H9 (cell line): ENCODE data around the gene CCDC170. TPM values are rescaled to one million over a fixed set of nuclear protein-coding genes. Genes with fewer than 3 reads are reported as not detected.
A peak's percentile ranks its signal among the peaks of the same experiment; 100 is the strongest.

Source experiments
- DNase-seq: peaks from one replicate; pipeline ENCODE4 v3.0.0-alpha.2; 2017
- H2AFZ ChIP-seq: one replicate; pipeline ENCODE4 v1.6.1; 2013; ENCODE audit warnings: mild to moderate bottlenecking, low read length, control low read depth, moderate library complexity
- H2AK5ac ChIP-seq: 2 replicates; pipeline ENCODE4 v1.6.1; 2013; ENCODE audit warnings: low read length, control low read depth, mixed read lengths; ENCODE audit not compliant: insufficient read length
- H2BK120ac ChIP-seq: one replicate; pipeline ENCODE4 v1.6.1; 2013; ENCODE audit warnings: low read depth, mild to moderate bottlenecking, low read length, control low read depth, inconsistent platforms; ENCODE audit not compliant: poor library complexity, severe bottlenecking
- H2BK12ac ChIP-seq: 2 replicates; pipeline ENCODE4 v1.6.1; 2013; ENCODE audit warnings: low read length, control low read depth, mixed read lengths, low read depth; ENCODE audit not compliant: insufficient read length
- H2BK15ac ChIP-seq: 2 replicates; pipeline ENCODE4 v1.6.1; 2013; ENCODE audit warnings: low read depth, low read length, control low read depth
- H2BK20ac ChIP-seq: one replicate; pipeline ENCODE4 v1.6.1; 2013; ENCODE audit warnings: low read depth, mild to moderate bottlenecking, low read length, control low read depth, inconsistent platforms; ENCODE audit not compliant: poor library complexity, severe bottlenecking
- H2BK5ac ChIP-seq: 2 replicates; pipeline ENCODE4 v1.6.1; 2013; ENCODE audit warnings: low read length, control low read depth, mixed read lengths; ENCODE audit not compliant: insufficient read length
- H3K14ac ChIP-seq: 2 replicates; pipeline ENCODE4 v1.6.1; 2013; ENCODE audit warnings: low read length, control low read depth; ENCODE audit not compliant: insufficient read depth
- H3K18ac ChIP-seq: 2 replicates; pipeline ENCODE4 v1.6.1; 2013; ENCODE audit warnings: low read depth, mild to moderate bottlenecking, mixed read lengths, low read length, control low read depth; ENCODE audit not compliant: insufficient read length
- H3K23ac ChIP-seq: 2 replicates; pipeline ENCODE4 v1.6.1; 2013; ENCODE audit warnings: low read length, control low read depth, mixed read lengths, low read depth; ENCODE audit not compliant: insufficient read length
- H3K23me2 ChIP-seq: 2 replicates; pipeline ENCODE4 v1.6.1; 2013; ENCODE audit warnings: low read depth, mild to moderate bottlenecking, mixed read lengths, low read length, control low read depth; ENCODE audit not compliant: insufficient read length, poor library complexity, severe bottlenecking
- H3K27ac ChIP-seq: 2 replicates; pipeline ENCODE4 v1.5.1; 2013; ENCODE audit warnings: low read length, control low read depth, mixed read lengths, low read depth; ENCODE audit not compliant: insufficient read length
- H3K27me3 ChIP-seq: 2 replicates; pipeline ENCODE4 v1.6.1; 2013; ENCODE audit warnings: low read length, control low read depth, inconsistent platforms; ENCODE audit not compliant: insufficient read depth
- H3K4ac ChIP-seq: 2 replicates; pipeline ENCODE4 v1.6.1; 2013; ENCODE audit warnings: low read depth, mild to moderate bottlenecking, control low read depth, inconsistent platforms, low read length, moderate library complexity
- H3K4me1 ChIP-seq: 2 replicates; pipeline ENCODE4 v1.6.1; 2013; ENCODE audit warnings: low read length, control low read depth, inconsistent platforms; ENCODE audit not compliant: insufficient read depth
- H3K4me2 ChIP-seq: 2 replicates; pipeline ENCODE4 v1.6.1; 2013; ENCODE audit warnings: low read length, control low read depth, mixed read lengths; ENCODE audit not compliant: insufficient read length, insufficient read depth
- H3K56ac ChIP-seq: 2 replicates; pipeline ENCODE4 v1.6.1; 2013; ENCODE audit warnings: low read depth, mild to moderate bottlenecking, mixed read lengths, low read length, control low read depth; ENCODE audit not compliant: insufficient read length
- H3K79me1 ChIP-seq: 2 replicates; pipeline ENCODE4 v1.6.1; 2013; ENCODE audit warnings: low read depth, mild to moderate bottlenecking, moderate library complexity, low read length, control low read depth, inconsistent platforms; ENCODE audit not compliant: insufficient read depth, poor library complexity, severe bottlenecking
- H3K79me2 ChIP-seq: 2 replicates; pipeline ENCODE4 v1.6.1; 2013; ENCODE audit warnings: low read length, control low read depth, inconsistent platforms; ENCODE audit not compliant: insufficient read depth
- H3K9ac ChIP-seq: 2 replicates; pipeline ENCODE4 v1.6.1; 2013; ENCODE audit warnings: low read length, control low read depth, mixed read lengths; ENCODE audit not compliant: insufficient read length; ENCODE audit errors: extremely low read depth
- H3K9me3 ChIP-seq: one replicate; pipeline ENCODE4 v1.6.1; 2013; ENCODE audit warnings: low read depth, low read length, inconsistent platforms; ENCODE audit not compliant: control insufficient read depth
- H3T11ph ChIP-seq: one replicate; pipeline ENCODE4 v1.6.1; 2013; ENCODE audit warnings: mild to moderate bottlenecking, low read length, control low read depth, inconsistent platforms
- H4K20me1 ChIP-seq: one replicate; pipeline ENCODE4 v1.6.1; 2013; ENCODE audit not compliant: control insufficient read depth, insufficient read length, insufficient read depth
- H4K5ac ChIP-seq: 2 replicates; pipeline ENCODE4 v1.6.1; 2013; ENCODE audit warnings: low read depth, mild to moderate bottlenecking, mixed read lengths, low read length, control low read depth; ENCODE audit not compliant: insufficient read length
- H4K8ac ChIP-seq: replicated peaks from 2 replicates; pipeline ENCODE4 v1.6.1; 2013; ENCODE audit warnings: low read length, control low read depth, mixed read lengths, low read depth; ENCODE audit not compliant: insufficient read length
- H4K91ac ChIP-seq: 2 replicates; pipeline ENCODE4 v1.6.1; 2013; ENCODE audit warnings: low read depth, mild to moderate bottlenecking, moderate library complexity, mixed read lengths, low read length, control low read depth; ENCODE audit not compliant: insufficient read length
- H3K27ac Mint-ChIP-seq, 3 experiments: 2 replicates in 2 of 3; 3 replicates in 1 of 3; pipeline ENCODE4 v1.8.0; 2020 to 2021; ENCODE audit warnings: mixed read lengths in 3 of 3, mild to moderate bottlenecking in 1 of 3, moderate library complexity in 1 of 3
- H3K27me3 Mint-ChIP-seq: 2 replicates; pipeline ENCODE4 v1.8.0; 2021; ENCODE audit warnings: low read depth, mild to moderate bottlenecking, moderate library complexity, mixed read lengths
- H3K36me3 Mint-ChIP-seq, 3 experiments: 2 replicates in 2 of 3; 3 replicates in 1 of 3; pipeline ENCODE4 v1.8.0; 2020 to 2021; ENCODE audit warnings: low read depth in 3 of 3, mixed read lengths in 3 of 3; ENCODE audit not compliant: insufficient read depth in 1 of 3
- H3K4me1 Mint-ChIP-seq, 2 experiments: 2 replicates each; pipeline ENCODE4 v1.8.0; 2020; ENCODE audit warnings: mixed read lengths in 2 of 2
- H3K4me3 Mint-ChIP-seq, 2 experiments: 2 replicates in 1 of 2; 3 replicates in 1 of 2; pipeline ENCODE4 v1.8.0; 2020 to 2021; ENCODE audit warnings: mild to moderate bottlenecking in 2 of 2, mixed read lengths in 2 of 2, moderate library complexity in 1 of 2
- H3K9me3 Mint-ChIP-seq, 2 experiments: 2 replicates in 1 of 2; 3 replicates in 1 of 2; pipeline ENCODE4 v1.8.0; 2020; ENCODE audit warnings: mild to moderate bottlenecking in 2 of 2, mixed read lengths in 2 of 2, moderate library complexity in 1 of 2
- CTCF ChIP-seq: fragments of 200-600 bp; sonication (generic); conservative IDR thresholded peaks from 3 replicates; pipeline ENCODE4 v1.8.0; 2021; ENCODE audit warnings: antibody characterized with exemption, mild to moderate bottlenecking
- WGBS: extraction: QIAGEN DNeasy Blood & Tissue Kit; methylation state at CpG from one replicate; pipeline ENCODE4 v1.1.7; 2013; ENCODE audit warnings: missing lambda C conversion rate, low lambda C conversion rate, mixed read lengths; ENCODE audit not compliant: insufficient read length; ENCODE audit errors: extremely low coverage; 5-methylcytosine and 5-hydroxymethylcytosine counted together
- total RNA-seq: library from RNA; stranded (reverse); gene quantifications from 2 replicates; pipeline ENCODE4 v1.2.1, GENCODE V29; 2021

CCDC170 gene
- total RNA-seq, 1 experiment from 2014 or later, result 0.07 TPM

GRCh38 chr6:151620179-151620578 is 126.4 kb downstream of the CCDC170 start:
- H3K9me3 Mint-ChIP-seq, result no peaks in the 10 kb centered on the region
- Histone ChIP-seq H4K20me1 (no peaks in the 10 kb centered on the region), H3K23ac (no peak overlapping the region), H3K18ac (no peak overlapping the region), H3K4me2 (no peak overlapping the region), H2BK20ac (no peak overlapping the region), H4K91ac (no peak overlapping the region), H2AFZ (no peak overlapping the region), H2BK15ac (no peak overlapping the region), H3K79me2 (no peaks in the 10 kb centered on the region), H3K4me1 (peaks cover 4% of the 10 kb centered on the region; the same call in 1 of the 2 replicates), H2AK5ac (no peak overlapping the region), H2BK120ac (no peak overlapping the region), H3K9me3 (no peaks in the 10 kb centered on the region), H4K8ac (no peak overlapping the region), H3K4ac (no peak overlapping the region), H3K27ac (no peak overlapping the region), H3T11ph (no peak overlapping the region), H3K14ac (no peak overlapping the region), H2BK5ac (no peak overlapping the region), H3K56ac (no peak overlapping the region), H3K9ac (no peak overlapping the region), H3K27me3 (no peaks in the 10 kb centered on the region), H3K23me2 (no peaks in the 10 kb centered on the region), H4K5ac (no peak overlapping the region), H3K79me1 (no peaks in the 10 kb centered on the region), H2BK12ac (no peak overlapping the region)
- WGBS, result no CpG with 5 or more reads among the region's 4 CpGs
- H3K27ac Mint-ChIP-seq, result no peak overlapping the region
- no peak overlapping the region for H3K4me3 Mint-ChIP-seq
- no peaks in the 10 kb centered on the region; a peak in 2 of 7 replicates for H3K36me3 Mint-ChIP-seq
- no peak for TF ChIP-seq CTCF
- peaks cover 26 to 28% of the 10 kb centered on the region in 2 experiments for H3K4me1 Mint-ChIP-seq
- H3K27me3 Mint-ChIP-seq, result no peaks in the 10 kb centered on the region
- DNase-seq, result peak; percentile 35
